Cardiac fibroblast (primary cell): ENCODE data around the gene YBX1.

Source experiments
- DNase-seq, 2 donors: peaks; one replicate each; pipeline versions ENCODE4 v3.0.0 to v3.0.0-alpha.2; 2010; ENCODE audit warnings: low read depth in 2 of 2
- H3K4me3 ChIP-seq, 2 donors: replicated peaks in 1 of 2; 1 replicate in 1 of 2; 2 replicates in 1 of 2; pipeline ENCODE4 v1.5.1; 2011; ENCODE audit warnings: low read depth in 2 of 2, low read length in 2 of 2, mild to moderate bottlenecking in 2 of 2, moderate library complexity in 1 of 2
- TF ChIP-seq, protein P1 (sequence below): IDR thresholded peaks from one replicate; pipeline ENCODE4 v1.5.1; 2011; ENCODE audit warnings: low read depth, mild to moderate bottlenecking, low read length, inconsistent platforms

YBX1 gene

GRCh38 chr1:42743317-42744147 is 61.3 kb downstream of the YBX1 start:
- TF ChIP-seq, protein P1, sequence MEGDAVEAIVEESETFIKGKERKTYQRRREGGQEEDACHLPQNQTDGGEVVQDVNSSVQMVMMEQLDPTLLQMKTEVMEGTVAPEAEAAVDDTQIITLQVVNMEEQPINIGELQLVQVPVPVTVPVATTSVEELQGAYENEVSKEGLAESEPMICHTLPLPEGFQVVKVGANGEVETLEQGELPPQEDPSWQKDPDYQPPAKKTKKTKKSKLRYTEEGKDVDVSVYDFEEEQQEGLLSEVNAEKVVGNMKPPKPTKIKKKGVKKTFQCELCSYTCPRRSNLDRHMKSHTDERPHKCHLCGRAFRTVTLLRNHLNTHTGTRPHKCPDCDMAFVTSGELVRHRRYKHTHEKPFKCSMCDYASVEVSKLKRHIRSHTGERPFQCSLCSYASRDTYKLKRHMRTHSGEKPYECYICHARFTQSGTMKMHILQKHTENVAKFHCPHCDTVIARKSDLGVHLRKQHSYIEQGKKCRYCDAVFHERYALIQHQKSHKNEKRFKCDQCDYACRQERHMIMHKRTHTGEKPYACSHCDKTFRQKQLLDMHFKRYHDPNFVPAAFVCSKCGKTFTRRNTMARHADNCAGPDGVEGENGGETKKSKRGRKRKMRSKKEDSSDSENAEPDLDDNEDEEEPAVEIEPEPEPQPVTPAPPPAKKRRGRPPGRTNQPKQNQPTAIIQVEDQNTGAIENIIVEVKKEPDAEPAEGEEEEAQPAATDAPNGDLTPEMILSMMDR = no peak
- H3K4me3 ChIP-seq = no peak overlapping the region
- no peak for DNase-seq

GRCh38 chr1:42744148-42744413 is 61.9 kb downstream of the YBX1 start:
- TF ChIP-seq, protein P1 = no peak
- H3K4me3 ChIP-seq = no peak overlapping the region
- no peak for DNase-seq

- no peak for DNase-seq
- H3K4me3 ChIP-seq = no peak overlapping the region
These were observed 63.6 kb downstream of the YBX1 start for GRCh38 chr1:42745851-42746250.

GRCh38 chr1:42746436-42747105 is 64.4 kb downstream of the YBX1 start:
- DNase-seq = no peak
- TF ChIP-seq, protein P1 = no peak
- H3K4me3 ChIP-seq = no peak overlapping the region

More at GRCh38 chr1:42745851-42746250, 63.6 kb downstream of the YBX1 start:
- TF ChIP-seq, protein P1 = no peak

DNA sequence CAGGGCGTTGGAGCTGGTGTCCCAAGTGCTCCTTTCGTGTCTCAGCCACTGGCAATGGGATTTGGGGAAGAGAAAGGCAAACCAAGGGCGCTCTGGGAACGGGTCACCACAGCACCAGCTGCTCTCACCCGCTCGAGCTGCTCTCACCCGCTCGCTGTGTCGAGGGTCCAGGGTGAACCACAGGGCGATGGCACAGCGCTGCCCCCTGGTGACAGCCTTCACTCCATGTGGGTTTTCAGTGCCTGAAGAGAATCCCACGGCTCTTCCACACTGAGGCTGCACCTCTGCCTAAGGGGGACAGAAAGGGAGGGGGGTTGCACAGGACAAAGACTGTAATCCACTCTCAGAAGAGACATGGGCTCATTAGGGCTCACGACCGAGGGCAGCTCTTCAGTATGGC is 64.9 kb downstream of the YBX1 start:
- DNase-seq = peak; percentile 15 to 23
- TF ChIP-seq, protein P1 = peak; percentile 63
- no peak overlapping the region for H3K4me3 ChIP-seq

DNA sequence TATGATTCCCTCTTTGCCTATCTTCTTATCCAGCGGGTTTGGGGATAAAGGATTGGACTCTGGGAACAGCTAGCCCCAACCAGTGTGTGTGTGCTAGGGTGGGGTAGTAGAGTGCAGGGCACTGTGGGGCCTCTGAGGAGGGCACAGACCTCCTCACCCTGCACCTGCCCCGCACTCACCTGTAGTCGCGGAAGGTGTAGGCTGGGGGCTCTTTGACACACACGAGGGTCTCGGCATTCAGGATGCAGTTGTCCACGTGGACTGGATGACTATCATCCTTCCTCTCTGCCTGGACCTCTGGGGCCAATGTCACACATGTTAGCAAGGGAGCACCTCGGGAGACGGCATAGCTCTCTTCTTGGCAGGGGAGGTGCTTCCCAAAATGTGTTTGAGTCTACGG is 65.8 kb downstream of the YBX1 start:
- DNase-seq = no peak
- TF ChIP-seq, protein P1 = no peak
- no peak overlapping the region for H3K4me3 ChIP-seq
